Measurements from ENCODE around the gene YTHDC2.

Gene YTHDC2

DNA sequence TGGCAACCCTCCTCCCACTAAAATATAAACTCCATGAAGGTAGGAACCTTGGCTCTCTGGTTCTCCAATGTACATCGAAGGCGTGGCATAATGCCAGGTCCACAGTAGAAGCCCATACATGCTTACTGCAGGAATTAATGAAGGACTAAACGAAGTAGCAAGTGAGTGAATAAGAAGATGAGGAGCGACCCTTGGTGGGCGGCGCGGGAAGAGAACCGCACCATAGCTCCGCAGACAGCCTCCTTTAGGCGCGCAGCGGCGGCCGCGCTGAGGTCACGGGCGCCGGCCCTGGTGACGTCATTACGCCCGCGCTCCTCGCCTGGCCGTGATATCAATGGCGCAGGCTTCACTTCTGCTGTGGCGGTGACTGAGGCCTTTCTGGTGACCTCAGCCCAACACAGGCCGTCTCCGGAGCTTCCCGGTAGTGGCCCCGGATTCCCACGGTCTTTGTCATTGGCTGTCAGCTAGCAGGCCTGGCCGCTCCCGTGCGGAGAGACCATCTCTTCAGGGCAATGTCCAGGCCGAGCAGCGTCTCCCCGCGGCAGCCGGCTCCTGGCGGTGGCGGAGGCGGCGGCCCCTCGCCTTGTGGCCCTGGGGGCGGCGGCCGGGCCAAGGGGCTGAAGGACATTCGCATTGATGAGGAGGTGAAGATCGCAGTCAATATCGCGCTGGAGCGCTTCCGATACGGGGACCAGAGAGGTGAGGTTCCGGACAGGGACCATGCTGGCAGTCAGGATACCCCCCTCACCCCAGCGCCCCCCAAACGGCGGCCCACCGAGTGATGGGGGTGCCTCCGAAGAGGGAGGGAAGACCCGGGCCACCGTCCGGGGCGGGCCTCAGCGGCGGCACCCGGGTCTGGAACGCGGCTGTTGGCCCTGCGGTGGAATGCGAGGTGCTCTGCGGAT is at the start of gene YTHDC2:
YTHDC2 (plus strand) TSS at position 311 of the 905 bp plus-strand sequence; CDS start at position 513, 202 bp downstream.
- peak; percentile 56 to 59 for DNase-seq (ENCODE audit: low read depth in 2 of 2)

DNA sequence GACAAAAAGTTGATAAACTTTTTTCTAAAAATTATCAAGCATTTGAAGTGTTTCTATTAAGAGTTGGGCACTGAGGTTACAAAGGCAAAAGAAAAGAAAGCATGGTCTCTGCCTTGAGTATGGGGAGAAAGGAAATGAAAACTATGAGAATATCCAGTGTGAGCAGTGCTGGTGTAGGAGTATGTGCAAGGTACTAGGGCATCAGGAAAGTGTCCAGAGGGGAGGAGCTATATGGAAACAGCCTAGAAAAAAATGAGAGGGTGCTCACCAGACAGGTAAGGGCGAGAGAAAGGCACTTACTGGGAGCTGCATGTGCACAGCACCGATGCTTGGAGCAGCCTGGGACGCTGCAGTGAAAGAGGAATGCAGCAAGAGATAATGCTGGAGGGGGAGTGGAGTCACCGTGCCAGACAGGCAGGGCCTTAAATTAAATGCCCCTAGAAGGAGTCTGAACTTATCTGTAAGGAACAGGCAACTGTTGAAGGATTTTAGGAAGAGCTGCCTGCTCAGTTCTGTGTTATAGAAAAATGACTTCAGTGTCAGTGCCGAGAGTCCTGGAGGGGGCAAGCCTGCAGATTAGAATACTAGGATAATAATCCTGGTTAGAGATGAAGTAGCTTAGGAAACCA is 39.3 kb upstream of the YTHDC2 start:
- DNase-seq (ENCODE audit: low read depth in 2 of 2), result no peak

DNA sequence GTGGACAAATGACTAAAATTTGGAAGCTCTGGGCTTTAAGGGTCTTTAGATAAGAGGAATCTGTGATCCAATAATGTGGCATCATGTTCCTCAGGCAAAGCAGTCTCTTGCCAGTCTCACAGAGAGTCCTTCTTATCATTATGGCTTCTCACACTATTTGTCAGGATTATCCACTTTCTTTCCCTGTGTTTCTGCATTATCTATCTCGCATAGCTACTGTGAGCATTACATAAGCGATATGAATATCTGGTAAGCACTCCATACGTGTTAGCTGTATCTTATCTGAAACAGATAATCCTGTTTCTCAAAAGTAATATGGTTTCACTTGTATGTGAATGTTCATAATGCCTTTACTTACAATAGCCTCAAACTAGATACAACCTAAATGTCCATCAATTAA is 34.8 kb upstream of the YTHDC2 start:
- DNase-seq (ENCODE audit: low read depth in 2 of 2), result no peak

DNA sequence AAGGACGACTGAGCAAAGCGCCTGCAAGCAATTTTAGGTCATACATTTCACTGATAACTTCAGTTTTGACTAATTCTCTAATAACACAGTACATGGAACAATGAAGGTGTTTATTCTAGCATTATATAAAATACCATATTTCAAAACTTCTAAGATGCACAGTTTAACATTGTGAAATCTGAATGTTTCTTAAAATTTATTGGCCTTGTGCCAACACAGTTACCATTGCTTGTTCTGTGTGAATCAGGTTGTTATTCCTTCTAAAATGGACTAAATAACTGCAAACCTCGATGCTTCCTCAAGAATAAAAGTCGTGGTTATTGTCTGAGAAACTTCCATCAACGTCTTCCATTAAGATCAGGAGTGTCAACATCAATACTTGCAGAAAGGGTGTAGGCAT is 33.3 kb upstream of the YTHDC2 start:
- no peak for DNase-seq (ENCODE audit: low read depth in 2 of 2)

DNA sequence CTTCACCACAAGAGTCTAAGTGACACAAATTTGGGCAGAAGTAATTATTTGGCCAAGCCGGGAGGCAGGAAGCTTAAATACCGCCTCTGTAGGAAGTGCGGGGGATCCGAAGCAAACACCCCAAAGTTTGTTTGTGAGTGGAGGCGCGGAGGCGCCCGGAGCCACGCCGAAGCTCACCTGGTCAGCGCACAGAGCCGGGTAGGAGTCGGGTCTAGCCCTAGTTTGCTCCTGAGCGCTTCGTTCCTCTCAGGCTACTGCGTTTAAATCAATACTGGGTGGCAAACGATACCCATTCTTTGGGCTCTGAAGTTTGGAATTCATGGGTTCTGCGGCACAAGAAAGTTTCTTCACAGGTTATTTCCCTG is 26.1 kb upstream of the YTHDC2 start:
- DNase-seq (ENCODE audit: low read depth in 2 of 2), result no peak

DNA sequence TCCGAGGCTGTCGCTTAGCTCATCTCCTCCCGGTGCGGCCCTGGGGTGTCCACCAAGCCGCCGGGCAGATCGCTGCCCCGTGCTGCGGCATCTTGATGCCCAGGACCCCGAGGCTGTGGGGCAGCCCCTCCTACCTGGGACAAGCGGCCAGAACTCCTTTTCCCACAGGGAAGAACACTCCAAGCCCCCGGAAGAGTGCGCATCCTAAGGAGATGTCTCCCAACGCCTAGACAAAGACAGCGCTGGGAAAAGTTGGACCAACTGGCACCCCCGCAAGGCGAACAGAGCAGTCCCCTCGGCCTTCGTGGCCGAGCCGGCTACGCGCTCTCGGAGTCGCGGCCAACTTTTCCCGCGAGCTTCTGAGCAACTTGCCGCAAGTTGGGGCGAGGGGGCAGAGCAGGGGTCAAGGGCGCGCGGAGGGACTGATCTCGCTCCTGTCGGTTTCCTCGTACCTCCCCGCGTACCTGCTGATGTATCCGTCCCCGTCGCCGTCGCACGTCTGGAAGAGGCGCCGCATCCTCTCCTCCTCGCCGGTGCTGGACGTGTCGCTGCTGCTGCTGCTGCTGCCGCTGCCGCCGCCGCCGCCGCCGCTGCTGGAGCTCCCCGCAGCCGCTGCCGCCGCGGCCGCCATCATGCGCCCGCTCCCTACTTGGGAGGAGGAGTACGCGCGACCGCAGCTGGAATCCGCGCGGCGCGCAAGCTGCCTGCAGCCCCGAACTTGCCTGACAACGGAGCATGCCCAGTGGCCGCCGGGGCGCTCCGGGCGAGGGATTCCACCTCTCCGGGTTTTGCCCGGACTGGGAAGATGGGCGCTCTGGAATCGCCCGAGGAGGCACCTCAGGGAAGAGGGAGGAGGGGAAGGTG is 25.5 kb upstream of the YTHDC2 start, which contains the start of gene MCC:
MCC (minus strand) TSS at position 673 of the 864 bp plus-strand sequence.
- peak; percentile 75 for DNase-seq (ENCODE audit: low read depth in 2 of 2)

DNA sequence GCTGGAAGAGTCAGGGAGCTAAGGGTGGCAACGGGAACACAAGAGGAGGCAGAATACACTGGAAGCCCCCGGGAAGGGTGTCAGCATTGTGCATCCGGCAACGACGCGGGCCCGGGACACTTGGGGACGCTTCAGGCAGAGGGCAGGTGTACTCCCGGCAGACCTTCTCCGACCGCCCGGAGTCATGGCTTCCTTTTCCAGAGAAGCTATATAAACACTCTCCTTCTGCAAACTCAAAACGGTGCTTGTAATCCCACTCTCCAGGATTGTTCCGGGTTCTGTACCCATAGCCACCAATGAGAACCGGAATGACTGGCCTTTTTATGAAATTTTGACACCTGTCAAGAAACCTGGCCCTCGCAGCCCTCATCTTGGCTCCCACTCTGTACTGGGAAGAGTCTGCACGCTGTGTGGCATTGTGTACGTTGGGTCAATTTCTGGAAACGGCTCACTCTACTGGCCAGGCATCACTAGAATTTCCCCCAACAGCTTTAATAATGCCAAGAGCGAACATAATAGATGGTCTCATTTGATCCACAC is 24.8 kb upstream of the YTHDC2 start:
- DNase-seq (ENCODE audit: low read depth in 2 of 2), result no peak

DNA sequence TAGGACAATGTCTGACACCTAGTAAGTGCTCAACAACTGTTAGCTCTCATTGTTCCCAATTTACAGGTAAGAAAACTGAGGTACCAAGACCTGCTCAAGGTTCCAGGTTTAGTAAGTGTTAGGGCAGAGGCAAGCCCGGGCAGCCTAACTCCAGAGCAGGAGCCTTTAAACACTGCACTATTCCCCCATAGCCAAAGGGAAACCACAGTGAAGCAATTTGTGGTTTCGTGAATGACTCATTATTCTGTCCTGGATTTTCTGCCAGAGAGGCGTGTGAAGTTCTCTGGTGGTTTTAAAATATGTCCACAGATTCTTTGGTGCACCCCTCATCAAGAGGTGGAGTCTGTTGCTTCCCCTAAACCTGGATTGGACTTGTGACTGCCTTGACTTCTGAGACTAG is 24.2 kb upstream of the YTHDC2 start:
- DNase-seq (ENCODE audit: low read depth in 2 of 2), result peak; percentile 95 to 96

DNA sequence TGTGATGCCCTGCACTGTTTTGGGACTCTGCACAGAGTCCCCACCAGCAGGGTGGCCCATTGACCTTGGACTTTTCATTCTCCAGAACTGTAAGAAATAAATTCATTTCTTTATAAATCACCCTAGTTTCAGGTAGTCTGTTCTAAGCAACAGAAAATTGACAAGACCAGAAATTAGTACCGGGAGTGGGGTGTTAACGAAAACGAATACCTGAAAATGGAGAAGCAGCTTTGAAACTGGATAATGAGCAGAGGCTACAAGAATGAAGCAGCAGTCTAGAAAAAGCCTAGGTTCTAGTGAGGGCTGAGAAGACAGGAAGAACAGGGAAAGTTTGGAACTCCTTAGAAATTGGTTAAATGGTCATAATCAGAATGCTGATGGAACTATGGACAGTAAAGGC is 23.2 kb upstream of the YTHDC2 start:
- no peak for DNase-seq (ENCODE audit: low read depth in 2 of 2)

DNA sequence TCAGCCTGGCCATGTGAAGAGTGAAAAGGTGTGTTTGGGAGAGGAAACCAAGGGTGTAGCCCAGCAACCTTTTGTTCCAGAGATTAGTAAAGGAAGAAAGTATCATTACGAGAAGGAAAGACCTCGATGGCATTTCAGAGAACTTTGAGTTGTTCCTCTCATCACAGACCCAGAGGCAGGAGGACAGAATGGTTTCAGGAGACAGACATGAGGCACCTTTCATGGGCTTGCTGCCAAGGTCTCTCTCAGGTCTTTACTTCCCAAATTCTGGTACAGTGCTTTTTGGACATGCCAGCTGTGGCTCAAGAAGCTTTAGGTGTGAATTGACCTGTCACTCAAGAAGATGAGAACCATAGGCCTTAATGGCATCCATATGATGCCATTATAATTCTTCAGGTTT is 22.5 kb upstream of the YTHDC2 start:
- DNase-seq (ENCODE audit: low read depth in 2 of 2), result no peak

DNA sequence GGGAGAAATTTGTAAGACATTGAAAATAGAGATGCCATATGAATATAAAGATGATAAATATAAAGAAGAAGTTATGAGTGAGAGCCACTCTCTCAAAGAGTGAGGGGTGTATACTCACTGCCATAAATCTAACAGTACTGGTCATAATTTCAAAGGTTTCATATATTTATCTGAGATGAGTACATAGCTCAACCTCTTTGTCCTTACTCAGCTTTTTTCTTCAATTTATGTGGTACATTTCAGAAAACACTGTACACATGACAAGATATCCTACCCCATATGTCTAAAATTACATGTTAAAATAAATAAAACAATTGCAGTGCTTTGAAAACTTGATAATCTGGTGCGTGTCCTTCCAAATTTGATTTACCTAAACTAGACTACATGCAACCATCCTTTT is 20.0 kb upstream of the YTHDC2 start:
- DNase-seq (ENCODE audit: low read depth in 2 of 2), result no peak

DNA sequence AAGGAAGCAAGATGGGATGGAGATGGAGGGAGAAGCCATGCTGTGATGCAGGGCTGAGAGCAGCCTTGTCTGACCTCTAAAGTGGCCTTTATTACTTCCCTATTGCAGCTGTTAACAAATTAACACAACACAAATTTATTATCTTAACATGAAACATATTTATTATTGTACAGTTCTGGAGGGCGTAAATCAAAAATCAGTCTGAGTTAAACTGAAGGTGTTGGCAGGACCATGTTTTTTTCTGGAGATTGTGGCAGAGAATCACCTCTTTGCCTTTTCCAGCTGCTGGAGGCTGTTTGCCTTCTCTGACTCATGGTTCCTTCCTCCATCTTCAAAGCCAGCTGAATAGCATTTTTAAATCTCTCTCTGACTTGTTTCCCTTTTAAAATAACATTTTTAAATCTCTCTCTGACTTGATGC is 18.1 kb upstream of the YTHDC2 start:
- DNase-seq (ENCODE audit: low read depth in 2 of 2), result peak in 1 of 2 experiments; percentile 18

DNA sequence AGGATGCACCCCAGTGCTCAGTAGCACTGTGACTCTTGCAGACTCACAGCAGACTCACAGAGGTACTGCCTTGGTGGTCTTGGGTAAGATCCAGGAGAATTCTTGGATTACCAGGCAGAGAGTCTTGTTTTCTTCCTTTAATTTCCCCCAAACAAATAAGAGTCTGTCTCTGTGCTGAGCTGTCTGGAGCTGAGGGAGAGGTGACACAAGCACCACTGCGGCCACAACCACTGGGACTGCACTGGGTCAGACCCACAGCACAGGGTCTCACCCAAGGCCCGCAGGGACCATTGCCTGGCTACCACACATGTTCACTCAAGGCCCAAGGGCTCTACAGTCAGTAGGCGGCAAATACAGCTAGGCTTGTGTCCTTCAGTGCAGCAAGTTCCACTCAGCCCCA is 11.4 kb upstream of the YTHDC2 start:
- DNase-seq (ENCODE audit: low read depth in 2 of 2), result no peak

DNA sequence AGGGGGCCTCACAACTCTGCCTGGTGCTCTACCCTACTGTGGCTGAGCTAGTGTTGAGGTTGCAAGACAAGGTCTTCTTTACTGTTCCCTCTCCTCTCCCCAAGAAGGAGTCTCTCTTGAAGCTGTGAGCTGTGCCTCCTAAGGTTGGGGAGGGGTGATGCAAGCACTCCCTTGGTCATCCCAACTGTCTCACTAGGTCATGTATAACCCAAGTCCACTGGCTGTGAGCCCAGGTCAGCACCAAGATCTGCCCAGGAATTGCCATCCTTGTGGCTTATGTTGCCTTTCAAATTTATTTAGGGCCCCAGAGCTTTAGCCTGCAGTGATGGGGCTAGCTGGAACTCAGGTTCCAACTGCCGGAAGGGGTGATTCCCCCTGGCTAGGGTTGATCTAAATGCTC is 10.3 kb upstream of the YTHDC2 start:
- DNase-seq (ENCODE audit: low read depth in 2 of 2), result no peak

DNA sequence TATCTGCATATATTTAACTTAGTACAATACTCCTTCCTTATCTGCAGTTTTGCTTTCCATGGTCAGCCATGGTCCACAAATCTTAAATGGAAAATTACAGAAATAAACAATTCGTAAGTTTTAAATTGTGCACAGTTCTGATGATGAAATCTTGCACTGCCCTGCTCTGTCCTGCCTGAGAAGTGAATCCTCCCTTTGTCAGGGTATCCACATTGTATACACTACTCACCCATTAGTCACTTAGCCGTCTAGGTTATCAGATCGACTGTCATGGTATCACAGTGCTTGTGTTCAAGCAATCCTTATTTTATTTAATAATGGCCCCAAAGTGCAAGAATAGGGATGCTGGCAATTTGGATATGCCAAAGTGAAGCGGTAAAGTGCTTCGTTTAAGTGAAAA is 8.3 kb upstream of the YTHDC2 start:
- DNase-seq (ENCODE audit: low read depth in 2 of 2), result no peak

DNA sequence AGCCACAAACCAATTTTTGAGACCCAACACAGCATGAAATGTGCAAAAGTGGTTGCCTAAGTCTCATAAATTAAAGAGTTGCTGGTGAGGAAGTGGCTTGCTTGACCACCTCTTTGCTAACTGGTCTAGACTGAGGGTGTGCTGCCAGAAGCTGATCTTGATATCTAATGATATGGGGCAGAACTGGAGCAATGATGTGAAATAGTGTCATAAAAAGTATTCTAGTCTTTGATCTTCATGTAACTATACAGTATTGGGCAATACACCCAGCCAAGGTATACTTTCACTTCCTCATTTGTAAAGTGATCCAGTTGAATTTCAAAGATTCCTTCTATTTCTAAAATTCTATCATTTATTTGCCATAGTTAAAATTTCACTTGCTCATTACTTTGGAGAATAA is 5.9 kb upstream of the YTHDC2 start:
- DNase-seq (ENCODE audit: low read depth in 2 of 2), result no peak

DNA sequence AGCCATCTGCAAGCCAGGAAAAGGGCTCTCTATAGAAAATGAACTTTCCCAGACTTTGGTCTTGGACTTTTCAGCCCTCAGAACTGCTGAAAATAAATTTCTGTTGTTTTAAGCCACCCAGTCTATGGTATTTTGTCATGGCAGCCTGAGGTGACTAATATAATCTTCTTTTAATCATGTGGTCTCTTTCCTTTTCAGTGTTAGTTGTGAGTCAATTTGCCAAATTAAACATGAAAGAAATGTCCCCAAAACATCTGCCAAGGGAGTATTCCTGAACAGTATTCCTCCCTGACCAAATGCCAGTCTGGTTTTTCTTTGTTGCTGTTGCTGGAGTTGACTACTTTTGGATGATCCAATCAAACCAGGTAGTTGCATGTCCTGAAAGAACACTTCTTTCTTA is 4.7 kb upstream of the YTHDC2 start:
- no peak for DNase-seq (ENCODE audit: low read depth in 2 of 2)

DNA sequence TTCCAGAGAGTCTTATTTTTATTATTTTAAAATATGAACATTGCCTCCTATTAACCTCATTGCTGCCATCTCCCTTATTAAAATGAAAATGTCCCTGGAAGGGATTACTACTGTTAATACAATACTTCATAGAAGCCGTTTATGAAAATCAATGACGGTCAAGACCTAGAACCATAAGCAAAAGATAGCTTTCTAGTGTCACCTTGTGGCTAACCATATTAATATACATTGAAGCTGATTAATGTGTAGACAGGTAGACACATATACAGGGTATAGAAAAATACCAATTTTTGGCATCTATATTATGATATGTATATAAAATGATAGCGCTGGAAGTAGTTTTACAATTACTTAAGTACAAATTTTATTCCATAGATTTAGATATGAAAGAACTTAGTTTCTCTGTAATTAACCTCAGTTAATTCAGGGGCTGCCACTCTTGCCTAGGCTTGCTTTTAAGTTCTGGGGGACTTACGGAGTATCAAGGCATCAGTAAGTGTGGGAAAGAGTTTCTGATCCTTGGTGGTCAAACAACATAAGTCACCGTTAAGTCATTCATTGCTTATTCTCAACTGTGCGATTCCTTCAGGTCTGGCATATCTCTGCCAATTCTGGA is 2.5 kb upstream of the YTHDC2 start:
- DNase-seq (ENCODE audit: low read depth in 2 of 2), result no peak

DNA sequence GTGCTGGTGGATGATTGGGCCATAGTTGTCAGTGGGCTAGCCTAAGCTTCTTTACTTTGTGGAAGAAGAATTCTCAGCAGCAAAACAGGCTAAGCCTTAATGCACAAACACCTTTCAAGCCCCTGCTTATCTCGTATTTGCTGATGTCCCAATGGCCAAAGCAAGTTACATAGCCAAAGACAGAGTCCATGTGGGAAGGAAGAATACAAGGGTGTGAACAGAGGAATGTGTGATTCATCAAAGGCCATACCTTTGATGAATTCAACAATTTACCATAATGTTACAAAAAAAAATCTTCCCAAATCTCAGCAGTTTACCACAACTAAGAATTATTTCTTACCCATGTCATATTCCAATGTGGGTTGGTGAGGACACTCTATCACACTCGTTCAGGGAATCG is 1.2 kb upstream of the YTHDC2 start:
- DNase-seq (ENCODE audit: low read depth in 2 of 2), result no peak

DNA sequence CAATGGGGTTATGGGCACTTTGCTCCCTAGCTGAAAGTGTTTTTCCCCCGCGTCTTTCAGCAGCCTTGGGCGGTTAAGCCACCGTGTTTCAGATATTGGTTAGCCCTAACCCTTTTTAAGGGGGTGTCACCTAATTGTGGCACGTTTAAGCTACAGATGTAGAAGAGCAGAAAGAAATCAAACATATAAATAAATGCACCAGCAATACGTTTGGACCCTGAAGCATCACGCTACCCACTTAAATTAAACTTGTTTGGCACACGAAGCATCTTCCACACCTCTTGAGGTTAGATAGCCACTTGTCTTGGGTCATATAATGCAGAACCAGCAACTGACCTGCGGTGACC is 768 bp downstream of the YTHDC2 start:
- DNase-seq (ENCODE audit: low read depth in 2 of 2), result no peak

DNA sequence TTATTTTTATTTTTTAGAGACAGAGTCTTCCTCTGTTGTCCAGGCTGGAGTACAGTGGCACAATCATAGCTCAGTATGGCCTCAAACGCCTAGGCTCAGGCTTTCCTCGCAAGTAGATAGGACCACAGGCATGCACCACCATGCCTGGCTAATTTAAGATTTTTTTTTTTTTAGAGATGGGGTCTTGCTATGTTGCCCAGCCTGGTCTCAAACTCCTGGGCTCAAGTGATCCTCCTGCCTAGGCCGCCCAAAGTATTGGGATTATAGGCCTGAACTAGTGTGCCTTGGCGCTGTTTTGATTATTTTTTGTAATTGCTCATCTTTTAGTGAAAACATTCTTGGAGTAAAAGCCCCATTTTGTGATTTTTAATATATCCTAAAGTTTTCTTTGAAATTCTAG is 5.4 kb downstream of the YTHDC2 start:
- DNase-seq (ENCODE audit: low read depth in 2 of 2), result no peak

DNA sequence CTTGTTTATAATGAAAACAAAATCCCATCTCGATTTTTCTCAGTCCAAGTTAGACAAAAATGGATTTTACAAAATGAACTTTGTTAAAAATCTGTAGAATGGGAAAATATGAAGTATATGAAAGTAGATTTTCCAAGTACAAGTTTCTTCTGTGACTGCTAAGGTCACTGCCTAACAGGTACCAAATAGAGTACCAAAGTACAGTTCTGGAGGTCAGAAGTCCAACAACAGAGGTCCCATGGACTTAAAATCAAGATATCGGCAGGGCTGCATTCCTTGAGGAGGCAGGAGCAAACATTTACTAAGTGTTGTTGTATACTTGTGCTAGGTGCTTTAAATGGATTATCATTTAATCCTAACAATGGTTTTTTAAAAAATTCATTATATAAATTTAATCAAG is 5.9 kb downstream of the YTHDC2 start:
- no peak for DNase-seq (ENCODE audit: low read depth in 2 of 2)
